BE2C (cell line): ENCODE results near the gene PUS10.
A peak's percentile ranks its signal among the peaks of the same experiment; 100 is the strongest.
"Not testable (repeated sequence)": the region's sequence is repeated elsewhere in the genome, so short reads cannot be mapped to it uniquely, and the experiment has no call there.

Source experiments
- DNase-seq: peaks from one replicate; pipeline ENCODE4 v3.0.0-alpha.2; 2020
- H3K27me3 ChIP-seq: fragments of 250-450 bp; sonication (Bioruptor Pico); 2 replicates; pipeline ENCODE4 v1.5.1; 2020; ENCODE audit warnings: mild to moderate bottlenecking
- H3K36me3 ChIP-seq: fragments of 250-450 bp; sonication (Bioruptor Pico); 2 replicates; pipeline ENCODE4 v1.5.1; 2020; ENCODE audit warnings: mild to moderate bottlenecking
- H3K4me1 ChIP-seq: fragments of 250-450 bp; sonication (Bioruptor Pico); 2 replicates; pipeline ENCODE4 v1.5.1; 2020
- H3K4me3 ChIP-seq: 2 replicates; pipeline ENCODE4 v1.5.1; 2011; ENCODE audit warnings: low read depth, low read length
- H3K9me3 ChIP-seq: fragments of 250-450 bp; sonication (Bioruptor Pico); 2 replicates; pipeline ENCODE4 v1.5.1; 2020
- CTCF ChIP-seq: IDR thresholded peaks from 2 replicates; pipeline ENCODE4 v1.5.1; 2012; ENCODE audit warnings: mild to moderate bottlenecking, low read depth, low read length

Gene PUS10

GRCh38 chr2:61015976-61016375, 2.1 kb downstream of the PUS10 start:
- Histone ChIP-seq H3K4me3 (peak overlapping the region; percentile 94; the same call in 1 of the 2 replicates), H3K9me3 (no peaks in the 10 kb centered on the region), H3K36me3 (no peaks in the 10 kb centered on the region), H3K4me1 (no peaks in the 10 kb centered on the region), H3K27me3 (no peaks in the 10 kb centered on the region)
- DNase-seq, result no peak
- TF ChIP-seq CTCF, result no peak

- Histone ChIP-seq H3K27me3 (no peaks in the 10 kb centered on the region), H3K9me3 (no peaks in the 10 kb centered on the region), H3K36me3 (no peaks in the 10 kb centered on the region), H3K4me3 (no peak overlapping the region), H3K4me1 (no peaks in the 10 kb centered on the region)
- DNase-seq, result no peak
- no peak for TF ChIP-seq CTCF
Observed at GRCh38 chr2:61014763-61015162, 3.3 kb downstream of the PUS10 start.

GRCh38 chr2:61013382-61013781, 4.7 kb downstream of the PUS10 start:
- no peaks in the 10 kb centered on the region for H3K9me3 ChIP-seq
- DNase-seq, result no peak
- H3K4me1 ChIP-seq, result no peaks in the 10 kb centered on the region
- TF ChIP-seq CTCF, result no peak
- no peaks in the 10 kb centered on the region for H3K36me3 ChIP-seq
- H3K4me3 ChIP-seq, result no peak overlapping the region
- H3K27me3 ChIP-seq, result no peaks in the 10 kb centered on the region

- H3K9me3 ChIP-seq, H3K27me3 ChIP-seq, H3K4me3 ChIP-seq, DNase-seq, H3K36me3 ChIP-seq, H3K4me1 ChIP-seq: not testable (repeated sequence)
Observed at GRCh38 chr2:61012303-61012702, 5.8 kb downstream of the PUS10 start.

GRCh38 chr2:61011678-61012077, 6.4 kb downstream of the PUS10 start:
- Histone ChIP-seq H3K36me3 (no peaks in the 10 kb centered on the region), H3K9me3 (no peaks in the 10 kb centered on the region), H3K4me1 (no peaks in the 10 kb centered on the region), H3K27me3 (no peaks in the 10 kb centered on the region), H3K4me3 (no peak overlapping the region)
- no peak for TF ChIP-seq CTCF
- DNase-seq, result no peak

- DNase-seq, result no peak
- H3K27me3 ChIP-seq, result no peaks in the 10 kb centered on the region
- no peaks in the 10 kb centered on the region for H3K36me3 ChIP-seq
- H3K4me1 ChIP-seq, result no peaks in the 10 kb centered on the region
- no peaks in the 10 kb centered on the region for H3K9me3 ChIP-seq
- H3K4me3 ChIP-seq, result no peak overlapping the region
- no peak for TF ChIP-seq CTCF
Observed at GRCh38 chr2:61009355-61009754, 8.7 kb downstream of the PUS10 start.

GRCh38 chr2:61006486-61007105, 11.5 kb downstream of the PUS10 start:
- DNase-seq, result no peak
- H3K27me3 ChIP-seq, result no peaks in the 10 kb centered on the region
- H3K4me3 ChIP-seq, result no peak overlapping the region
- no peaks in the 10 kb centered on the region for H3K9me3 ChIP-seq
- H3K4me1 ChIP-seq, result no peaks in the 10 kb centered on the region
- no peaks in the 10 kb centered on the region for H3K36me3 ChIP-seq
- TF ChIP-seq CTCF, result no peak
